HG02938 (cell line): ENCODE measurements around the gene STX7.

Experiments
- ATAC-seq: cut with Tn5 transposase; IDR thresholded peaks from one replicate; pipeline ENCODE4 v1.9.1; 2021; ENCODE audit warnings: mild to moderate bottlenecking, moderate library complexity; ENCODE audit not compliant: unreplicated experiment

STX7 gene

GRCh38 chr6:132506869-132507808, 5.8 kb downstream of the STX7 start:
- ATAC-seq, result no peak

- ATAC-seq, result no peak
These were observed 6.5 kb downstream of the STX7 start for GRCh38 chr6:132506461-132506860.

GRCh38 chr6:132505158-132505557, 7.8 kb downstream of the STX7 start:
- ATAC-seq, result no peak

- ATAC-seq, result no peak
These were observed 8.2 kb downstream of the STX7 start for GRCh38 chr6:132504757-132505156.

GRCh38 chr6:132499757-132500156, 13.2 kb downstream of the STX7 start:
- ATAC-seq, result no peak

- peak; percentile 69 for ATAC-seq
These were observed 14.3 kb downstream of the STX7 start for GRCh38 chr6:132498638-132499037.

- ATAC-seq, result no peak
These were observed 16.3 kb downstream of the STX7 start for GRCh38 chr6:132496519-132497180.

GRCh38 chr6:132495604-132496079, 17.3 kb downstream of the STX7 start:
- peak; percentile 49 for ATAC-seq

- no peak for ATAC-seq
These were observed 18.0 kb downstream of the STX7 start for GRCh38 chr6:132494954-132495353.

GRCh38 chr6:132491881-132492280, 21.0 kb downstream of the STX7 start:
- ATAC-seq, result no peak

- no peak for ATAC-seq
These were observed 21.6 kb downstream of the STX7 start for GRCh38 chr6:132491303-132491702.

GRCh38 chr6:132490478-132491204, 22.3 kb downstream of the STX7 start:
- ATAC-seq, result no peak

- no peak for ATAC-seq
These were observed 22.9 kb downstream of the STX7 start for GRCh38 chr6:132490024-132490423.

- ATAC-seq, result no peak
These were observed 23.5 kb downstream of the STX7 start for GRCh38 chr6:132489376-132489775.

GRCh38 chr6:132487762-132488161, 25.2 kb downstream of the STX7 start:
- ATAC-seq, result no peak

GRCh38 chr6:132484680-132485018, 28.3 kb downstream of the STX7 start:
- no peak for ATAC-seq

- peak; percentile 70 for ATAC-seq
These were observed 28.9 kb downstream of the STX7 start for GRCh38 chr6:132483779-132484679.

- ATAC-seq, result no peak
These were observed 30.3 kb downstream of the STX7 start for GRCh38 chr6:132482581-132482980.

GRCh38 chr6:132481189-132481588, 31.7 kb downstream of the STX7 start:
- peak; percentile 50 for ATAC-seq

- ATAC-seq, result no peak
These were observed 33.8 kb downstream of the STX7 start for GRCh38 chr6:132479131-132479530.
